HepG2 (cell line): ENCODE results near the gene KIF19. TPM values are rescaled to one million over a fixed set of nuclear protein-coding genes. Genes with fewer than 3 reads are reported as not detected.

Experiments used
- ATAC-seq: fragments of 200-7000 bp; cut with Tn5 transposase; 3 replicates; pipeline ENCODE4 v1.9.1; 2020; ENCODE audit warnings: mild to moderate bottlenecking, moderate library complexity
- BruUV-seq: library from RNA; stranded (reverse); fragments of 400-500 nt; replicated peaks from 2 replicates; lab custom pipeline; 2021; lab: Mats Ljungman, UMichigan
- CTCF ChIA-PET: fragments of 300-600 bp; formaldehyde crosslinking; extraction: SDS; loops from one replicate; lab custom pipeline; 2021; ENCODE audit warnings: low total read pairs, inconsistent platforms, low intra/inter-chr PET ratio; lab: Yijun Ruan, JAX
- POLR2A ChIA-PET: fragments of 350-600 bp; sonication (Branson Sonifier 250); formaldehyde crosslinking; loops from one replicate; lab custom pipeline; 2020; ENCODE audit warnings: antibody characterized with exemption, inconsistent platforms; lab: Yijun Ruan, JAX
- DNase-seq: peaks from one replicate; pipeline ENCODE4 v3.0.0-alpha.2; 2015; ENCODE audit warnings: low spot score
- FAIRE-seq: peaks from 3 replicates; lab custom pipeline; 2011; peaks lifted over from hg19 to GRCh38; lab: Jason Lieb, UNC
- H2AFZ ChIP-seq: one replicate; pipeline ENCODE4 v1.6.1; 2011; ENCODE audit warnings: low read length, inconsistent platforms
- H3K27ac ChIP-seq: fragments of 300-600 bp; 3 replicates; pipeline ENCODE4 v1.8.0; 2011; ENCODE audit warnings: mixed run types, mild to moderate bottlenecking, mixed read lengths, low read length, inconsistent platforms; ENCODE audit not compliant: insufficient read depth; ENCODE audit errors: extremely low read length
- H3K27me3 ChIP-seq, 2 experiments: fragments of 200-600 bp in 1 of 2; 2 replicates in 1 of 2; 3 replicates in 1 of 2; pipeline versions ENCODE4 v1.6.0 to v1.8.0; 2011; ENCODE audit warnings: low read length in 2 of 2, mild to moderate bottlenecking in 2 of 2, moderate library complexity in 2 of 2, inconsistent platforms in 1 of 2; ENCODE audit not compliant: insufficient read depth in 2 of 2, control insufficient read depth in 1 of 2
- H3K36me3 ChIP-seq, 2 experiments: fragments of 200-600 bp in 1 of 2; replicated peaks in 1 of 2; 2 replicates in 1 of 2; 3 replicates in 1 of 2; pipeline versions ENCODE4 v1.5.1 to v1.8.0; 2011; ENCODE audit warnings: low read length in 2 of 2, inconsistent platforms in 1 of 2; ENCODE audit not compliant: insufficient read depth in 2 of 2, control insufficient read depth in 1 of 2
- H3K4me1 ChIP-seq: 2 replicates; pipeline ENCODE4 v1.5.1; 2012; ENCODE audit warnings: low read length, inconsistent platforms; ENCODE audit not compliant: insufficient read depth
- H3K4me2 ChIP-seq: 2 replicates; pipeline ENCODE4 v1.6.0; 2011; ENCODE audit warnings: low read depth, low read length, inconsistent platforms
- H3K4me3 ChIP-seq, 3 experiments: fragments of 200-600 bp in 1 of 3; sonication (generic), shearing (Covaris generic) in 1 of 3; replicated peaks in 1 of 3; 2 replicates each; pipeline ENCODE4 v1.5.1; 2011 to 2016; ENCODE audit warnings: low read length in 3 of 3, inconsistent platforms in 2 of 3, low read depth in 2 of 3, mild to moderate bottlenecking in 2 of 3, control low read depth in 1 of 3, mixed read lengths in 1 of 3; ENCODE audit not compliant: insufficient read depth in 1 of 3
- H3K79me2 ChIP-seq: one replicate; pipeline ENCODE4 v1.6.1; 2011; ENCODE audit warnings: low read length, inconsistent platforms; ENCODE audit not compliant: insufficient read depth
- H3K9ac ChIP-seq: 2 replicates; pipeline ENCODE4 v1.6.0; 2011; ENCODE audit warnings: mild to moderate bottlenecking, low read depth, low read length, inconsistent platforms; ENCODE audit not compliant: insufficient read depth
- H3K9me3 ChIP-seq: 2 replicates; pipeline ENCODE4 v1.5.1; 2012; ENCODE audit warnings: mild to moderate bottlenecking, low read length
- H4K20me1 ChIP-seq: 2 replicates; pipeline ENCODE4 v1.6.0; 2011; ENCODE audit warnings: inconsistent platforms, mild to moderate bottlenecking, low read length, moderate library complexity; ENCODE audit not compliant: insufficient read depth
- CEBPB ChIP-seq: IDR thresholded peaks from 2 replicates; pipeline ENCODE4 v1.6.1; 2011; ENCODE audit warnings: low read depth, low read length, improper control_type of control experiment, borderline replicate concordance
- CENPX ChIP-seq: sonication (generic); formaldehyde crosslinking; IDR thresholded peaks from 2 replicates; pipeline ENCODE4 v1.9.0; 2021; ENCODE audit warnings: mild to moderate bottlenecking, missing genetic modification reagents, moderate library complexity
- CREB1 ChIP-seq, 2 experiments: fragments of 450-650 bp in 1 of 2; IDR thresholded peaks; 2 replicates each; pipeline ENCODE4 v1.6.1; 2016 to 2017; ENCODE audit warnings: control low read depth in 1 of 2, mild to moderate bottlenecking in 1 of 2, missing compliant biosample characterization in 1 of 2, missing genetic modification characterization in 1 of 2
- ISL2 ChIP-seq: sonication (generic); formaldehyde crosslinking; IDR thresholded peaks from 2 replicates; pipeline ENCODE4 v1.5.0; 2020; ENCODE audit warnings: missing genetic modification reagents
- KAT2B ChIP-seq: fragments of 150-350 bp; IDR thresholded peaks from 2 replicates; pipeline ENCODE4 v1.6.1; 2014; ENCODE audit warnings: low read depth, low read length, borderline replicate concordance
- POGZ ChIP-seq: sonication (generic); formaldehyde crosslinking; IDR thresholded peaks from 2 replicates; pipeline ENCODE4 v1.4.0; 2020; ENCODE audit warnings: mild to moderate bottlenecking, missing genetic modification reagents
- SALL1 ChIP-seq: sonication (generic); formaldehyde crosslinking; IDR thresholded peaks from 2 replicates; pipeline ENCODE4 v1.8.0; 2022; ENCODE audit warnings: mild to moderate bottlenecking, missing genetic modification reagents
- U2AF2 ChIP-seq: fragments of 200-400 bp; formaldehyde crosslinking; IDR thresholded peaks from 2 replicates; pipeline ENCODE4 v1.6.1; 2017; ENCODE audit warnings: low read depth, mild to moderate bottlenecking, low read length
- ZNF329 ChIP-seq: sonication (generic); formaldehyde crosslinking; IDR thresholded peaks from 2 replicates; pipeline ENCODE4 v1.9.0; 2021; ENCODE audit warnings: low read depth, mild to moderate bottlenecking, missing genetic modification reagents
- ZNF629 ChIP-seq: sonication (generic); formaldehyde crosslinking; conservative IDR thresholded peaks from 2 replicates; pipeline ENCODE4 v1.5.0; 2020; ENCODE audit warnings: missing genetic modification reagents
- WGBS: methylation state at CpG from one replicate; pipeline ENCODE4 v1.1.6; 2017; ENCODE audit warnings: low lambda C conversion rate; 5-methylcytosine and 5-hydroxymethylcytosine counted together
- in situ Hi-C: cut with HindIII; loops from 2 replicates; pipeline ENCODE4 v1.10.0; 2017; ENCODE audit warnings: low pct_unique_long_range_greater_than_20kb; ENCODE audit not compliant: extremely low pct_ligation_motif_present
- intact Hi-C: fragments of 100-400 bp; cut with micrococcal nuclease; formaldehyde crosslinking; loops from one replicate; pipeline ENCODE4 v1.10.0; 2022; ENCODE audit not compliant: unreplicated experiment
- polyA plus RNA-seq, 8 experiments: library from polyadenylated mRNA; depleted of rRNA in 3 of 8; stranded (reverse) in 7 of 8; unstranded in 1 of 8; fragments of >200 nt; fragmentation: Illumina TruSeq in 4 of 8; extraction: Trizol in 4 of 8; gene quantifications; 2 replicates each; pipeline versions ENCODE4 v1.2.1 to v1.2.3, GENCODE V29; 2011 to 2016; ENCODE audit warnings: low read depth in 4 of 8, missing spikeins in 1 of 8, mixed read lengths in 1 of 8; ENCODE audit not compliant: insufficient read depth in 1 of 8
- total RNA-seq, 5 experiments: library from RNA; depleted of rRNA; stranded (reverse); fragments of >200 nt; fragmentation: Illumina TruSeq; extraction: Trizol; gene quantifications; 2 replicates each; pipeline ENCODE4 v1.2.3, GENCODE V29; 2016; ENCODE audit warnings: low read depth in 1 of 5
- TF ChIP-seq, protein P1 (sequence below): sonication (generic); formaldehyde crosslinking; IDR thresholded peaks from 2 replicates; pipeline ENCODE4 v1.4.0; 2020; ENCODE audit warnings: missing genetic modification reagents
- TF ChIP-seq, protein P2 (sequence below): sonication (generic); formaldehyde crosslinking; IDR thresholded peaks from 2 replicates; pipeline ENCODE4 v1.5.0; 2020; ENCODE audit warnings: missing genetic modification reagents, mild to moderate bottlenecking, borderline replicate concordance
- TF ChIP-seq, protein P3 (sequence below): sonication (generic); formaldehyde crosslinking; IDR thresholded peaks from 2 replicates; pipeline ENCODE4 v1.5.1; 2020; ENCODE audit warnings: mild to moderate bottlenecking, missing genetic modification reagents, borderline replicate concordance
- TF ChIP-seq, protein P4 (sequence below): IDR thresholded peaks from 2 replicates; pipeline ENCODE4 v1.6.1; 2012; ENCODE audit warnings: low read depth, low read length, improper control_type of control experiment

KIF19 gene
- total and polyA plus RNA-seq, 2 of the 13 experiments (the other 11 are each of a cell fraction or from before 2014, with no cell fraction given), result not detected

DNA sequence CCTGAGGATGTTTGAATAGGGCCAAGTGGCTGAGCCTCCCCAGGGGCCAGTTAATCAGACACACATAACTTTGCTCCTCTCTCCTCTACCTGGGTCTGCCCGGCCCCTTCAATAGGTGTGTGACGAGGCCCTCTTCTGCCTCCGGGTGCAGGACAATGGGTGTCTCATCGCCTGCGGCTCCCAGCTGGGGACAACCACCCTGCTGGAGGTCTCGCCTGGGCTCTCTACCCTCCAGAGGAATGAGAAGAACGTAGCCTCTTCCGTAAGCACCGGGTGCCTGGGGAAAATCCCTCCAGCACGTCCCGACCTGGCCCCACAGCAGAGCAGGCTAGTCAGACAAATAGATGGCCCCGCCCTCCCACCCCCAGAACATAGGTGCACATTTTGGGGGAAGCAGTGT lies 16.1 kb upstream of the KIF19 start (continued):
- TF ChIP-seq CEBPB, result no peak
- TF ChIP-seq, protein P1, sequence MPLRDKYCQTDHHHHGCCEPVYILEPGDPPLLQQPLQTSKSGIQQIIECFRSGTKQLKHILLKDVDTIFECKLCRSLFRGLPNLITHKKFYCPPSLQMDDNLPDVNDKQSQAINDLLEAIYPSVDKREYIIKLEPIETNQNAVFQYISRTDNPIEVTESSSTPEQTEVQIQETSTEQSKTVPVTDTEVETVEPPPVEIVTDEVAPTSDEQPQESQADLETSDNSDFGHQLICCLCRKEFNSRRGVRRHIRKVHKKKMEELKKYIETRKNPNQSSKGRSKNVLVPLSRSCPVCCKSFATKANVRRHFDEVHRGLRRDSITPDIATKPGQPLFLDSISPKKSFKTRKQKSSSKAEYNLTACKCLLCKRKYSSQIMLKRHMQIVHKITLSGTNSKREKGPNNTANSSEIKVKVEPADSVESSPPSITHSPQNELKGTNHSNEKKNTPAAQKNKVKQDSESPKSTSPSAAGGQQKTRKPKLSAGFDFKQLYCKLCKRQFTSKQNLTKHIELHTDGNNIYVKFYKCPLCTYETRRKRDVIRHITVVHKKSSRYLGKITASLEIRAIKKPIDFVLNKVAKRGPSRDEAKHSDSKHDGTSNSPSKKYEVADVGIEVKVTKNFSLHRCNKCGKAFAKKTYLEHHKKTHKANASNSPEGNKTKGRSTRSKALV (CRISPR knock-in tag), result no peak
- TF ChIP-seq, protein P2, sequence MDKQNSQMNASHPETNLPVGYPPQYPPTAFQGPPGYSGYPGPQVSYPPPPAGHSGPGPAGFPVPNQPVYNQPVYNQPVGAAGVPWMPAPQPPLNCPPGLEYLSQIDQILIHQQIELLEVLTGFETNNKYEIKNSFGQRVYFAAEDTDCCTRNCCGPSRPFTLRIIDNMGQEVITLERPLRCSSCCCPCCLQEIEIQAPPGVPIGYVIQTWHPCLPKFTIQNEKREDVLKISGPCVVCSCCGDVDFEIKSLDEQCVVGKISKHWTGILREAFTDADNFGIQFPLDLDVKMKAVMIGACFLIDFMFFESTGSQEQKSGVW, result no peak
- no peak for TF ChIP-seq ZNF329 (CRISPR knock-in tag)

DNA sequence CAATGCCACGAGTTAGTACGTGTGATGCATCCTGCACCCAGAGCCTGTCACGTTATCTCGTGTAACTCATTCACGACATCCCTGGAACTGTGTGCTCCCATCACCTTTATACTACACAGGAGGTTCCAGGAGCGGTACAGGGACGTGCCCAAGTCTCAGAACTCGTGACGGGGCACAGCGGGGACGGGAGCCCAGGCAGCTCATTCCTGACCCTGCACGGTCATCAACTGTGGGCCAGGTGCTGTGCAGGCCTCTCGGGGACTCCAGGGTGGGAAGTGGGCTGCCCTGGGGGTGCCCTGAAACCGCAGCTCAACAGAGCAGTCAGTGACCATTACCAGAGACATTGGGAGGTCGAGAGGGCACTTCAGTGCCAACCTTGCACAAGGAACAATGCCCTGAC lies 11.1 kb upstream of the KIF19 start:
- H4K20me1 ChIP-seq, result no peaks in the 10 kb centered on the region
- WGBS, result 21% methylated on average over 12 of the region's 15 CpGs
- TF ChIP-seq, protein P3, sequence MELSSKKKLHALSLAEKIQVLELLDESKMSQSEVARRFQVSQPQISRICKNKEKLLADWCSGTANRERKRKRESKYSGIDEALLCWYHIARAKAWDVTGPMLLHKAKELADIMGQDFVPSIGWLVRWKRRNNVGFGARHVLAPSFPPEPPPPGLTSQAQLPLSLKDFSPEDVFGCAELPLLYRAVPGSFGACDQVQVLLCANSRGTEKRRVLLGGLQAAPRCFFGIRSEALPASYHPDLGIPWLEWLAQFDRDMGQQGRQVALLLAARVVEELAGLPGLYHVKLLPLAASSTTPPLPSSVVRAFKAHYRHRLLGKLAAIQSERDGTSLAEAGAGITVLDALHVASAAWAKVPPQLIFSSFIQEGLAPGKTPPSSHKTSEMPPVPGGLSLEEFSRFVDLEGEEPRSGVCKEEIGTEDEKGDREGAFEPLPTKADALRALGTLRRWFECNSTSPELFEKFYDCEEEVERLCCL (CRISPR knock-in tag), result no peak
- no peak for TF ChIP-seq KAT2B
- TF ChIP-seq, protein P2, result no peak
- no peak for TF ChIP-seq SALL1 (CRISPR knock-in tag)
- TF ChIP-seq, protein P4, sequence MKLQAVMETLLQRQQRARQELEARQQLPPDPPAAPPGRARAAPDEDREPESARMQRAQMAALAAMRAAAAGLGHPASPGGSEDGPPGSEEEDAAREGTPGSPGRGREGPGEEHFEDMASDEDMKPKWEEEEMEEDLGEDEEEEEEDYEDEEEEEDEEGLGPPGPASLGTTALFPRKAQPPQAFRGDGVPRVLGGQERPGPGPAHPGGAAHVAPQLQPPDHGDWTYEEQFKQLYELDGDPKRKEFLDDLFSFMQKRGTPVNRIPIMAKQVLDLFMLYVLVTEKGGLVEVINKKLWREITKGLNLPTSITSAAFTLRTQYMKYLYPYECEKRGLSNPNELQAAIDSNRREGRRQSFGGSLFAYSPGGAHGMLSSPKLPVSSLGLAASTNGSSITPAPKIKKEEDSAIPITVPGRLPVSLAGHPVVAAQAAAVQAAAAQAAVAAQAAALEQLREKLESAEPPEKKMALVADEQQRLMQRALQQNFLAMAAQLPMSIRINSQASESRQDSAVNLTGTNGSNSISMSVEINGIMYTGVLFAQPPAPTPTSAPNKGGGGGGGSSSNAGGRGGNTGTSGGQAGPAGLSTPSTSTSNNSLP, result no peak
- TF ChIP-seq ZNF629, result no peak
- TF ChIP-seq POGZ (CRISPR knock-in tag), result no peak
- TF ChIP-seq U2AF2, result no peak
- no peak for TF ChIP-seq CREB1 (IDR thresholded peaks at IDR 0.05)
- no peak for TF ChIP-seq CREB1 (CRISPR knock-in tag; IDR thresholded peaks at IDR 0.05)
- no peak for TF ChIP-seq CENPX
- no peak for TF ChIP-seq ISL2 (CRISPR knock-in tag)
- TF ChIP-seq, all 625 proteins: peak for 0
- H3K4me3 ChIP-seq, result no peak overlapping the region
- H3K79me2 ChIP-seq, result no peaks in the 10 kb centered on the region
- H3K27me3 ChIP-seq, result peaks cover 2 to 20% of the 10 kb centered on the region in 2 experiments
- POLR2A ChIA-PET, result no interaction called here
- H3K27ac ChIP-seq, result no peak overlapping the region
- H3K9ac ChIP-seq, result no peak overlapping the region
- H3K4me2 ChIP-seq, result no peak overlapping the region
- FAIRE-seq (no peak), ATAC-seq (no peak), DNase-seq (no peak)
- in situ Hi-C loops, result no loop called here
- no peak overlapping the region for H2AFZ ChIP-seq
- intact Hi-C loops, result no loop called here
- CTCF ChIA-PET, result no interaction called here
- no peaks in the 10 kb centered on the region for H3K4me1 ChIP-seq
- H3K36me3 ChIP-seq, result no peaks in the 10 kb centered on the region
- peaks cover 18% of the 10 kb centered on the region for H3K9me3 ChIP-seq
- BruUV-seq, result no TSS peak
